Thoracic aorta (tissue), 2 donors: ENCODE measurements around the gene MAFG. TPM values are rescaled to one million over a fixed set of nuclear protein-coding genes. Genes with fewer than 3 reads are reported as not detected.

Experiments
- ATAC-seq: fragments of 150-250 bp; one replicate; pipeline ENCODE4 v1.8.0; 2017; ENCODE audit warnings: low read depth; ENCODE audit not compliant: insufficient number of reproducible peaks, low FRiP score
- DNase-seq: peaks from one replicate; pipeline ENCODE4 v3.0.0-alpha.2; 2020; ENCODE audit warnings: low spot score
- H3K27ac ChIP-seq, 2 donors: fragments of 200-600 bp; sonication (generic); 1 replicate in 1 of 2; 2 replicates in 1 of 2; pipeline ENCODE4 v1.5.1; 2016; ENCODE audit warnings: mild to moderate bottlenecking in 2 of 2, moderate library complexity in 2 of 2
- H3K27me3 ChIP-seq: fragments of 200-600 bp; sonication (generic); replicated peaks from 2 replicates; pipeline ENCODE4 v1.6.0; 2016; ENCODE audit warnings: mild to moderate bottlenecking; ENCODE audit not compliant: insufficient read depth
- H3K36me3 ChIP-seq: fragments of 200-600 bp; sonication (generic); one replicate; pipeline ENCODE4 v1.5.1; 2016
- H3K4me1 ChIP-seq, 2 donors: fragments of 200-600 bp; sonication (generic); 1 replicate in 1 of 2; 2 replicates in 1 of 2; pipeline versions ENCODE4 v1.5.1 to v1.6.0; 2016; ENCODE audit warnings: low read depth in 2 of 2, mild to moderate bottlenecking in 1 of 2; ENCODE audit not compliant: control insufficient read depth in 1 of 2
- H3K4me3 ChIP-seq: fragments of 200-600 bp; sonication (generic); 2 replicates; pipeline ENCODE4 v1.5.1; 2016; ENCODE audit warnings: mild to moderate bottlenecking
- H3K9me3 ChIP-seq: fragments of 200-600 bp; sonication (generic); 2 replicates; pipeline ENCODE4 v1.5.1; 2016
- CTCF ChIP-seq: fragments of 200-600 bp; sonication (generic); IDR thresholded peaks from one replicate; pipeline ENCODE4 v1.5.1; 2019; ENCODE audit warnings: antibody characterized with exemption
- total RNA-seq, 2 donors: library from RNA; depleted of rRNA; stranded (reverse); fragments of >200 nt; gene quantifications; one replicate each; pipeline versions ENCODE4 v1.1.0 to v1.2.3, GENCODE V29; 2016

The MAFG gene
- total RNA-seq, 2 donors from 2014 or later = 29.8 to 32.1 TPM

- Histone ChIP-seq H3K4me3 (peak within 1 kb of the TSS; percentile 92), H3K4me1 (peaks cover 24 to 28% of the 10 kb centered on the region in 2 donors), H3K27ac (peak within 1 kb of the TSS; percentile 27 to 63), H3K9me3 (no peaks in the 10 kb centered on the region), H3K36me3 (peaks cover 40% of the 10 kb centered on the region), H3K27me3 (no peaks in the 10 kb centered on the region)
- no peak for TF ChIP-seq CTCF
- DNase-seq (no peak), ATAC-seq (no peak)
Measured at GRCh38 chr17:81917565-81918332, 9.8 kb downstream of the MAFG start, which contains the start of gene SIRT7. TSS of gene SIRT7 (minus strand) at chr17:81918176. CDS start at chr17:81918131, 45 bp downstream.

DNA sequence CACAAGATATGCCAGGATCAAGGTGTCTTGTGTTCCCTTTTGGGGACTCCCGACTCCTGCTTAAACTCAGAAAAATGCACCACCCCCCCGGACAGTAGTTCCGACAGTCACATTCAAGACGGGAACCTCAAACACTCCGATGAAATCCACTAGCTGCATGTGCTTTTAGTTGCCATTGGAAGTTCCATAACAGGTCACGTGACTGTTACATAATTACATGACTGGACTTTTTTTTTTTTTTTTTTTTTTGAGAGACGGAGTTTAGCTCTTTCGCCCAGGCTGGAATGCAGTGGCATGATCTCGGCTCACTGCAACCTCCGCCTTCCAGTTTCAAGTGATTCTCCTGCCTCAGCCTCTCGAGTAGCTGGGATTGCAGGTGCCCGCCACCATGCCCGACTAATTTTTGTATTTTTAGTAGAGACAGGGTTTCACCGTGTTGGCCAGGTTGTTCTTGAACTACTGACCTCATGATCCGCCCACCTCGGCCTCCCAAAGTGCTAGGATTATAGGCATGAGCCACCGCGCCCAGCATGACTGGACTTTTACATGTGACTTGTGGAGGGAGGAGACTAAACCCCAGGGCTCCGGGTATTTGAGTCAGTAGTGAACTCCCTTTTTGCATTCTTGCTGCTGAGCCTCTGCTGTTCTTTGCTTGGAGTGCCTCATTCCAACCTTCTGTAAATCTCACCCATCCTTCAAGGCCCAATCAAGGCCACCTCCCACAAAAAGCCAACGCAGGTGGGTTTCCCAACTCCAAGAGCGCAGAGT is 11.1 kb downstream of the MAFG start:
- Histone ChIP-seq H3K27me3 (no peaks in the 10 kb centered on the region), H3K4me1 (peaks cover 16 to 21% of the 10 kb centered on the region in 2 donors), H3K9me3 (no peaks in the 10 kb centered on the region), H3K27ac (no peak overlapping the region), H3K36me3 (peaks cover 35% of the 10 kb centered on the region), H3K4me3 (peak overlapping the region; percentile 92)
- no peak for ATAC-seq
- DNase-seq = no peak
- no peak for TF ChIP-seq CTCF

DNA sequence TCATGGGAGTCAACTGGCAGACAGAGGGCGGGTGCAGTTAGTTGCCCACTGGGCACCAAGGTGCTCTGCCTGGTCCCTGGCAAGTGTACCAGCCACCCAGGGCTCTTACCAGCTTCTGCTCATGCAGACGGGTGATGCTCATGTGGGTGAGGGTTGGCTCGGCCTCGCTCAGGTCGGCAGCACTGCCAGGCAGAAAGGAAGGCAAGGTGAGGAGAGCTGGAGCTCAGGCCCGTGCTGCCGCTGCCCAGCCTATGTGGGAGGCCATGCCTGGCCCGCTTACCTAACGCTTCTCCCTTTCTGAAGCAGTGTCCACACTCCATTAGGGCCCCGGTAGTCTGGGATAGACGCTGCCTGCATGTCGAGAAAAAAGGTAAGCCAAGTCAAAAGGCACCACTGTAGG is 12.2 kb downstream of the MAFG start:
- Histone ChIP-seq H3K36me3 (peaks cover 32% of the 10 kb centered on the region), H3K4me1 (peaks cover 15 to 26% of the 10 kb centered on the region in 2 donors), H3K9me3 (no peaks in the 10 kb centered on the region), H3K27ac (no peak overlapping the region), H3K27me3 (no peaks in the 10 kb centered on the region), H3K4me3 (no peak overlapping the region)
- no peak for TF ChIP-seq CTCF
- ATAC-seq (no peak), DNase-seq (no peak)

DNA sequence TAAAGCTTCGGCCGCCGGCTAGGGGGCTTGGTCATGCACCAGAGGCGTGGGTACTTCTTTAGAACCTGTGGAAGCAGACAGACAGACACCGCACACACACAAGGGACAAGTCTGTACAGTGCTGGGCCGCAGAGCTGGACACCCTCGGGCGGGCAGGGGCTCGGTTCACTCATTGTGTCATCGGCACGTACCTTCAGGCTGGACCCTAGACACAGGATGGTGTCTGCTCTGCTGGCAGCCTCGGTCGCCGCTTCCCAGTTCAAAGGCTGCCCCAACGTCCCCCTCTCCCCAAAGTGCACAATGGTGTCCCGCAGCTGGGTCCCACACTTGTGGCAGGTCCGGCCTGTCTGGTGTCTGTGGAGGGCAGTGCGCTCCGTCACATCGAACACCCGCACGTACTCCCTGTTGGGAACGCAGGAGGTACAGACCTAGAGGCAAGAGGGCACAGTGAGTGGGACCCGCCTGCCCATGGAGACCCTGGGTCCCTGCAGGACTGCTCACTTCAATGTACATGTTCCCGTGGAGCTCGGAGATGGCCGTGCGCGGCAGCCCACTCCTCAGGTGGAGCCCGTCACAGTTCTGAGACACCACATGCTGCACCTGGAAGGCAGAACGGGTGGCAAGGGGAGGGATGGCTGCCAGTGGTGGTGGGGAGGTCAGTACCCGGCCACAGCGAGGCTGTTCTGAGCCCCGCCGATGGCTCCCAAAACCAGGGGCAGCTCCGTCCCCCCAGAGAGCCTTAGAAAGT is 13.3 kb downstream of the MAFG start:
- peaks cover 19 to 31% of the 10 kb centered on the region in 2 donors for H3K4me1 ChIP-seq

More for the DNA sequence above, 13.3 kb downstream of the MAFG start:
- no peak overlapping the region for H3K27ac ChIP-seq
- ATAC-seq = no peak
- TF ChIP-seq CTCF = no peak
- DNase-seq = no peak
- H3K9me3 ChIP-seq = no peaks in the 10 kb centered on the region
- peaks cover 28% of the 10 kb centered on the region for H3K36me3 ChIP-seq
- H3K27me3 ChIP-seq = no peaks in the 10 kb centered on the region
- no peak overlapping the region for H3K4me3 ChIP-seq
